Gastroesophageal sphincter (tissue), 4 donors: ENCODE measurements around the gene AKR1B15. TPM values are rescaled to one million over a fixed set of nuclear protein-coding genes. Genes with fewer than 3 reads are reported as not detected.

Experiments
- ATAC-seq: fragments of 150-250 bp; one replicate; pipeline ENCODE4 v1.9.1; 2016; ENCODE audit warnings: mild to moderate bottlenecking, moderate library complexity
- H3K27ac ChIP-seq, 4 donors: fragments of 200-600 bp; sonication (generic) in 3 of 4; 1 replicate in 3 of 4; 2 replicates in 1 of 4; pipeline ENCODE4 v1.5.1; 2016 to 2019
- H3K27me3 ChIP-seq: fragments of 200-600 bp; sonication (generic); one replicate; pipeline ENCODE4 v1.5.1; 2019
- H3K36me3 ChIP-seq, 2 donors: fragments of 200-600 bp; sonication (generic); one replicate each; pipeline ENCODE4 v1.5.1; 2019; ENCODE audit warnings: control low read depth in 1 of 2
- H3K4me1 ChIP-seq, 3 donors: fragments of 200-600 bp; sonication (generic); 1 replicate in 2 of 3; 2 replicates in 1 of 3; pipeline ENCODE4 v1.5.1; 2016 to 2019; ENCODE audit warnings: control low read depth in 2 of 3
- H3K4me3 ChIP-seq, 2 donors: fragments of 200-600 bp; sonication (generic); one replicate each; pipeline ENCODE4 v1.5.1; 2019; ENCODE audit warnings: mild to moderate bottlenecking in 1 of 2, moderate library complexity in 1 of 2
- H3K9me3 ChIP-seq, 3 donors: fragments of 200-600 bp; sonication (generic); one replicate each; pipeline ENCODE4 v1.5.1; 2017 to 2019; ENCODE audit warnings: control low read depth in 2 of 3
- EP300 ChIP-seq: sonication (generic); formaldehyde crosslinking; IDR thresholded peaks from one replicate; pipeline ENCODE4 v1.6.1; 2017; ENCODE audit warnings: antibody characterized with exemption, mild to moderate bottlenecking
- POLR2A ChIP-seq, 2 donors: fragments of 450-650 bp; IDR thresholded peaks; one replicate each; pipeline ENCODE4 v1.6.1; 2017; ENCODE audit warnings: antibody characterized with exemption in 2 of 2, mild to moderate bottlenecking in 2 of 2, moderate library complexity in 1 of 2
- POLR2AphosphoS5 ChIP-seq: sonication (generic); formaldehyde crosslinking; IDR thresholded peaks from one replicate; pipeline ENCODE4 v1.6.1; 2017; ENCODE audit warnings: antibody characterized with exemption
- WGBS, 2 donors: methylation state at CpG; one replicate each; pipeline ENCODE4 v1.1.5; 2018; ENCODE audit warnings: low coverage in 1 of 2; 5-methylcytosine and 5-hydroxymethylcytosine counted together
- total RNA-seq, 4 donors: library from RNA; depleted of rRNA; stranded (reverse); fragments of >200 nt; gene quantifications; one replicate each; pipeline ENCODE4 v1.1.0, GENCODE V29; 2016
- TF ChIP-seq, protein P1 (sequence below), 4 experiments: fragments of 200-600 bp in 2 of 4; fragments of 450-650 bp in 2 of 4; sonication (generic) in 1 of 4; IDR thresholded peaks; one replicate each; pipeline ENCODE4 v1.5.1; 2017 to 2019; ENCODE audit warnings: antibody characterized with exemption in 4 of 4, mild to moderate bottlenecking in 2 of 4, moderate library complexity in 2 of 4

Gene AKR1B15
- total RNA-seq, 4 donors from 2014 or later = 0.35 TPM; not detected in 3

DNA sequence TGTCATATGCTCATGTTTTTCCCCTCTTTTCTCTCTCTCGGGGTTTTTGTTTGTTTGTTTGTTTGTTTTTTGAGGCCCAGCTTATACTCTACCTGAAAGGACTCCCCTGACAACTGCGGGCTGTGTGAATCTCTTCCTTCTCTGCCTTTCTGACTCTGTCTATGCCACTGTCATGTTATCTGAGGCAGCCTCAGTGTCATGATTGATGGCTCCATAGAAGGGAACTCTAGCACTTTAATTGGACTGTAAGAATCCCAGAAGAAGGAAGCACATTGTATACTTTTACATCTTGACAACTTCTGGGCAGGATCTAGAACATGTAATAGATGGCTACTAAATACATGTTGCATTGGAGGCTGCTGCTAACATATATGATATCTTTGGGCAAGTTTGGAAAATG, 25.4 kb downstream of the AKR1B15 start:
- TF ChIP-seq, protein P1, sequence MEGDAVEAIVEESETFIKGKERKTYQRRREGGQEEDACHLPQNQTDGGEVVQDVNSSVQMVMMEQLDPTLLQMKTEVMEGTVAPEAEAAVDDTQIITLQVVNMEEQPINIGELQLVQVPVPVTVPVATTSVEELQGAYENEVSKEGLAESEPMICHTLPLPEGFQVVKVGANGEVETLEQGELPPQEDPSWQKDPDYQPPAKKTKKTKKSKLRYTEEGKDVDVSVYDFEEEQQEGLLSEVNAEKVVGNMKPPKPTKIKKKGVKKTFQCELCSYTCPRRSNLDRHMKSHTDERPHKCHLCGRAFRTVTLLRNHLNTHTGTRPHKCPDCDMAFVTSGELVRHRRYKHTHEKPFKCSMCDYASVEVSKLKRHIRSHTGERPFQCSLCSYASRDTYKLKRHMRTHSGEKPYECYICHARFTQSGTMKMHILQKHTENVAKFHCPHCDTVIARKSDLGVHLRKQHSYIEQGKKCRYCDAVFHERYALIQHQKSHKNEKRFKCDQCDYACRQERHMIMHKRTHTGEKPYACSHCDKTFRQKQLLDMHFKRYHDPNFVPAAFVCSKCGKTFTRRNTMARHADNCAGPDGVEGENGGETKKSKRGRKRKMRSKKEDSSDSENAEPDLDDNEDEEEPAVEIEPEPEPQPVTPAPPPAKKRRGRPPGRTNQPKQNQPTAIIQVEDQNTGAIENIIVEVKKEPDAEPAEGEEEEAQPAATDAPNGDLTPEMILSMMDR (IDR thresholded peaks at IDR 0.05) = no peak
- TF ChIP-seq POLR2A (IDR thresholded peaks at IDR 0.05) (no peak), POLR2AphosphoS5 (no peak), EP300 (no peak)
- H3K27me3 ChIP-seq = no peaks in the 10 kb centered on the region
- no peak overlapping the region for H3K4me3 ChIP-seq
- peaks cover 0 to 7% (median 0%) of the 10 kb centered on the region in 3 donors for H3K9me3 ChIP-seq
- 25 to 32% methylated on average over 2 of the region's 2 CpGs for WGBS, 2 donors
- no peaks in the 10 kb centered on the region for H3K36me3 ChIP-seq
- H3K27ac ChIP-seq = no peak overlapping the region
- ATAC-seq = no peak
- no peaks in the 10 kb centered on the region for H3K4me1 ChIP-seq

DNA sequence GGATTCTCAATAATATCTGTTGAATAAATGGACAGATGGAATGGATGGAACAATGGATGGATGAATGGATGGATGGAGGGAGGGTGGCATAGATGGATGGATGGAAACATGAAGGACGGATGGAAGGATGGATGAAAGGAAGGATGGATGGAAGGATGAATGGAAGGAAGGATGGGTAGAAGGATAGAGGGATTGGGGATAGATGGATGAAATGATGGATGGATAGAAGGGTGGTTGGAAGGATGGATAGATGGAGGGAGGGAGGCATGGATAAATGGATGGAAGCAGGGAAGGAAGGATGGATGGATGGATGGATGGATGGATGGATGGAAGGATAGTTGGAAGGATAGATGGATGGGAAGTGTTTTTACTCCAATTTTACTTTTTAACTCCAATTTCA, 35.4 kb downstream of the AKR1B15 start:
- no peaks in the 10 kb centered on the region for H3K27me3 ChIP-seq
- ATAC-seq = no peak
- TF ChIP-seq POLR2AphosphoS5 = no peak
- TF ChIP-seq POLR2A (IDR thresholded peaks at IDR 0.05) = no peak
- TF ChIP-seq, protein P1 (IDR thresholded peaks at IDR 0.05) = no peak
- no peak for TF ChIP-seq EP300
- H3K36me3 ChIP-seq = no peaks in the 10 kb centered on the region
- no peak overlapping the region for H3K27ac ChIP-seq
- no peaks in the 10 kb centered on the region for H3K9me3 ChIP-seq
- WGBS, 2 donors = 29 to 50% methylated on average over 1 of the region's 1 CpG
- H3K4me1 ChIP-seq = no peaks in the 10 kb centered on the region
- no peak overlapping the region for H3K4me3 ChIP-seq

DNA sequence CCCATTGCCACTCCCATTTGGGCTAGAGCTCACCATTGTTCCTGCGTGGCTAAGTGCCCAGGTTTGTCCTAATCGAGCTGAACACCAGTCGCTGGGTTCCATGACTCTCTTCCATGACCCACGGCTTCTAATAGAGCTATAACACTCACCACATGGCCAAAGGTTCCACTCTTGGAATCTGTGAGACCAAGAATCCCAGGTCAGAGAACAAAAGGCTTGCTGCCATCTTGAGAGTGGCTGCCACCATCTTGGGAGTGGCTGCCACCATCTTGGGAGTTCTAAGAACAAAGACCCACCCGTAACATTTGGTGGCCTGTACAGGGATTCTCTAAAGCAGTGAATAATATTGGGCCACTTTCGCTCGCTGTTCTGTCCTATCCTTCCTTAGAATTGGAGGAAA, 37.0 kb downstream of the AKR1B15 start:
- ATAC-seq = no peak
- TF ChIP-seq POLR2AphosphoS5 = no peak
- Histone ChIP-seq H3K36me3 (no peaks in the 10 kb centered on the region), H3K4me1 (no peaks in the 10 kb centered on the region), H3K4me3 (no peak overlapping the region), H3K27me3 (no peaks in the 10 kb centered on the region), H3K9me3 (no peaks in the 10 kb centered on the region), H3K27ac (no peak overlapping the region)
- 80 to 90% methylated on average over 2 to 4 of the region's 7 CpGs for WGBS, 2 donors

DNA sequence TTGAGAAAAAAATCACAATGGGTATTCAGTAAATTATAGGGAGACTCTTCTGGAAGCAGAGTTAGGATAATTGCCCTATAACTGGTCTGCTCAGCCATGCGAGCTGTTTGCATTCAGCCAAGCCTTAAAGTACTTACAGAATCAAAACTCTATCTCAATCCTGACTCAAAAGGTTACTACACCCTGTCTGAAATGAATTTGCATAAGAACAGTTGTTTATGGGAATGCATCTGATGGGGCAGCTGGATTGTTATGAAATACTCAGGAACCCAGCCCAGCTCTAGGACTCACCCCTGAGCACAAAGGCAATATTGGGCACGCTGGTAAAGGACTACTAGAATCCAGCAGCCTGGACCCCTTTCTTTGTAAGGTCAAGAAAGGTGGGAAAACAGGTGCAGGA, 38.8 kb downstream of the AKR1B15 start:
- no peaks in the 10 kb centered on the region for H3K27me3 ChIP-seq
- no peak overlapping the region for H3K27ac ChIP-seq
- H3K36me3 ChIP-seq = no peaks in the 10 kb centered on the region
- no peak for ATAC-seq
- 57% methylated on average over 1 of the region's 2 CpGs; no CpG with 5 or more reads in 1 of the 2 donors for WGBS, 2 donors
- H3K4me1 ChIP-seq = no peaks in the 10 kb centered on the region
- H3K4me3 ChIP-seq = no peak overlapping the region
- TF ChIP-seq POLR2A (IDR thresholded peaks at IDR 0.05) = no peak
- no peaks in the 10 kb centered on the region for H3K9me3 ChIP-seq

DNA sequence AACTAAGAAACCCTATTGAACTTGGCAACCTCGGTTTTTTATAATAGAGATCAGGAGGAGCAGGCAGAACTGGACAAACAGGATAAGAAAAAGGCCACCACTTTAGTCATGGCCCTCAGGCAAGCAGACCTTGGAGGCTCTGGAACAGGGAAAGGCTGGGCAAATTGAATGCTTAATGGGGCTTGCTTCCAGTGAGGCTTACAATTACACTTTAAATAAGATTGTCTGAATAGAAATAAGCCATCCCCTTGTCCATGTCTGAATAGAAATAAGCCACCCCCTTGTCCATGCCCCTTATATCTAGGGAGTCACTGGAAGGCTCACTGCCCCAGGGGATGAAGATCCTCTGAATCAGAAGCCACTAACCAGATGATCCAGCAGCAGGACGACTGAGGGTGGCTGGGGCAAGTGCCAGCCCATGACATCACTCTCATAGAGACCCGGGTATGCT, 40.6 kb downstream of the AKR1B15 start:
- Histone ChIP-seq H3K36me3 (no peaks in the 10 kb centered on the region), H3K27me3 (no peaks in the 10 kb centered on the region), H3K9me3 (no peaks in the 10 kb centered on the region), H3K4me1 (peaks cover 0 to 17% (median 12%) of the 10 kb centered on the region in 3 donors), H3K4me3 (no peak overlapping the region), H3K27ac (no peak overlapping the region)
- WGBS, 2 donors = 21 to 40% methylated on average over 1 of the region's 3 CpGs
- TF ChIP-seq, protein P1 (IDR thresholded peaks at IDR 0.05) = no peak
- TF ChIP-seq POLR2AphosphoS5 (no peak), POLR2A (IDR thresholded peaks at IDR 0.05) (no peak), EP300 (no peak)
- ATAC-seq = no peak

DNA sequence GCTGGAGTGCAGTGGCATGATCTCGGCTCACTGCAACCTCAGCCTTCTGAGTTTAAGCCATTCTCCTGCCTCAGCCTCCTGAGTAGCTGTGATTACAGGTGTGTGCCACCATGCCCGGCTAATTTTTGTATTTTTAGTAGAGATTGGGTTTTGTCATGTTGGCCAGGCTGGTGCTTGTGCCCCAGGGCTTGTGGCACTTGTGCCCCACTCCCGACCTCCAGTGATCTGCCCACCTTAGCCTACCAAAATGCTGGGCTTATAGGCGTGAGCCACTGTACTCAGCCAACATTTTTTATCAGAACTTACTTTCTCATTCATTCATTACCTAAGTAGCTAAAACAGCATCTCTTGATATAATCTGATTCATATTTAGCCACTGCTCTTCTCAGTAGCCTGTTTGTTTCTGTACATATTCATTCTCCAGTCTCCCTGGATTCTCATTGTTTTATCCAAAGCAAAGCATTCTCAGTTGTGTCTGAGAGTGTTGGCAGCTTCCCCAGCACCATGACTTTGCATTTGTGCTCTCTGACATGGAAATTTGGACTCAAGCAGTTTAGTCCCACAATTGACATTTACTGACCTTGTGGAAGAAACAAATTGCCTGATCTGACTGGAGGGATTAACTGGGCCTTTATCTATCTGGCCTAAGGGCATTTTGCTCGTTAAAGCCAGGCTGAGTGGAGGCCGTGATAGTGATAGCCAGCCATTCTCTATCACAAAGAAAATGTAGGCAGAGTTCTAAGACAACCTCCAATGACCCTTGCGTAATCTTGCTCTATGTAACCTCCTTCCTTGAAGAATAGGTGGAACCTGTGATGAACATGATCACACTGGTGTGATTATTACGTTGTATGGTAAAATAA, 44.9 kb downstream of the AKR1B15 start:
- TF ChIP-seq, protein P1 (IDR thresholded peaks at IDR 0.05) = no peak
- TF ChIP-seq EP300 (no peak), POLR2AphosphoS5 (peak; percentile 51)
- H3K4me3 ChIP-seq = no peak overlapping the region
- no peaks in the 10 kb centered on the region for H3K27me3 ChIP-seq
- ATAC-seq = peak; percentile 86
- WGBS, 2 donors = 56 to 59% methylated on average over 7 of the region's 8 CpGs
- peaks cover 0 to 20% (median 12%) of the 10 kb centered on the region in 3 donors for H3K4me1 ChIP-seq
- H3K9me3 ChIP-seq = no peaks in the 10 kb centered on the region
- H3K27ac ChIP-seq = peak overlapping the region; percentile 66 to 88 (median 82)
- H3K36me3 ChIP-seq = no peaks in the 10 kb centered on the region
